Measurements from ENCODE around the gene NFIX.
A peak's percentile ranks its signal among the peaks of the same experiment; 100 is the strongest.
"Not testable (repeated sequence)": the region's sequence is repeated elsewhere in the genome, so short reads cannot be mapped to it uniquely, and the experiment has no call there.

Gene NFIX

DNA sequence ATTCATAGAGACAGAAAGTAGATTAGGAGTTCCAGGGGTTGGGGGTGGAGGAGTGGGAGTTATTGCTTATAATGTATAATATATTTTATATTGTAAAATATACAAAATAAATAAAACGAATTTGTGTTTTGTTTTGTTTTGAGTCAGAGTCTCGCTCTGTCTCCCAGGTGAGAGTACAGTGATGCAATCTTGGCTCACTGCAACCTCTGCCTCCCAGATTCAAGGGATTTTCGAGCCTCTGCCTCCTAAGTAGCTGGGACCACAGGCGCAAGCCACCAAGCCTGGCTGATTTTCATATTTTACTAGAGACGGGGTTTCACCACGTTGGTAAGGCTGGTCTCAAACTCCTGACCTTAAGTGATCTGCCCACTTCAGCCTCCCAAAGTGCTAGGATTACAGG lies 35.8 kb upstream of the NFIX start:
- DNase-seq (ENCODE audit: low spot score), result no peak

DNA sequence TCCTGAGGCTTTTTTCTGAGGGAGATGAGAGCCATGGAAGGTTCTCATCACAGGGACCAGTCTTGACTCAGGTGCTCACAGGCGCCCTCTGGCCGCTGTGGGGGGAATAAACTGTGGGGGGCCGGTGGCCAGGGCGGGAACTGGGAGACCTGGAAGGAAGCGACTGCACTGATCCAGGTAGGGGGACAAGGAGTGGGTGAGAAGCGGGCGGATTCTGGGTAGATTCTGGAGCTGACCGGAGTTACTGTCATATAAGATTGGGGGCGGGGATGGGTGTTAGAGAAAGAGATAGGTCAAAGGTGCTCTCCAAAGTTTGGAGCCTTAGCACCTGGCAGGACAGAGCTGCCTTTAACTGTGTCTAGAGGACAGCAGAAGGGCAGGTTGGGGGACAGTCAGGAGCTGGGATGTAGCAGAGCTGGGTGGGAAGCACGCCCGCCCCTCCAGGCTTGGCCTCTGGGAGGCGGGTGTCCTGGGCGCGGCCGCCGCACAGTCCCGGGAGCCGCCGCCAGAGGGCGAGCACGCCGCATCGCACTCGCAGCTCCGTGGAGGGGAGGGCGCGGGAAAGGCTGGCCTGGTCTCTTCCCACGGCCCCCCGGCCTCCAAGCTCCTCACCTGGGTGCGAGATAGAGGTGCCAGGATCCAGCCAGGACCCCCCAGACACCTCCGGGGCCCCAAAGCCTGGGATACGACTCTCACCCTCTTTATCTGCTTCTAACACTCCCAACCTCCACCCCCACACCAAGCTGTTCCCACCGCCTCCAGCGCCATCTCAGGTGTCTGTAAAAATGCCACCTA lies 30.1 kb upstream of the NFIX start:
- peak; percentile 76 for DNase-seq (ENCODE audit: low spot score)

- no peak for DNase-seq (ENCODE audit: low spot score)
Measured at GRCh38 chr19:12965812-12966135, 29.5 kb upstream of the NFIX start.

DNA sequence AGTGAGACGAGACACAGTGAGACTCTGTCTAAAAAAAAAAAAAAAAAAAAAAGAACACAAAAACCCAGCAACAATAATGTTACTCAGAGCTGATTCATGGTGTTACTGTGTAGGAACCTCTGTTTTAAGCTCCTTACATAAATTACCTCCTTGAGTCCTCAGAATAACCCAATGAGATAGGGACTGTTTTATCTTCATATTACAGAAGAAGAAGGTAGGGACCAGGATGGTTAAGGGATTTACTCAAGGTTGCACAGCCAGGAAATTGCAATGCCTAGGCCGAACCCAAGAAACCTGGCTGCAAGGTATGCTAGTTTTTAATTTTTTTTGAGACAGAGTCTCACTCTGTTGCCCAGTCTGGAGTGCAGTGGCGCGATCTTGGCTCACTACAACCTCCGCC lies 27.4 kb upstream of the NFIX start:
- DNase-seq (ENCODE audit: low spot score), result no peak

DNA sequence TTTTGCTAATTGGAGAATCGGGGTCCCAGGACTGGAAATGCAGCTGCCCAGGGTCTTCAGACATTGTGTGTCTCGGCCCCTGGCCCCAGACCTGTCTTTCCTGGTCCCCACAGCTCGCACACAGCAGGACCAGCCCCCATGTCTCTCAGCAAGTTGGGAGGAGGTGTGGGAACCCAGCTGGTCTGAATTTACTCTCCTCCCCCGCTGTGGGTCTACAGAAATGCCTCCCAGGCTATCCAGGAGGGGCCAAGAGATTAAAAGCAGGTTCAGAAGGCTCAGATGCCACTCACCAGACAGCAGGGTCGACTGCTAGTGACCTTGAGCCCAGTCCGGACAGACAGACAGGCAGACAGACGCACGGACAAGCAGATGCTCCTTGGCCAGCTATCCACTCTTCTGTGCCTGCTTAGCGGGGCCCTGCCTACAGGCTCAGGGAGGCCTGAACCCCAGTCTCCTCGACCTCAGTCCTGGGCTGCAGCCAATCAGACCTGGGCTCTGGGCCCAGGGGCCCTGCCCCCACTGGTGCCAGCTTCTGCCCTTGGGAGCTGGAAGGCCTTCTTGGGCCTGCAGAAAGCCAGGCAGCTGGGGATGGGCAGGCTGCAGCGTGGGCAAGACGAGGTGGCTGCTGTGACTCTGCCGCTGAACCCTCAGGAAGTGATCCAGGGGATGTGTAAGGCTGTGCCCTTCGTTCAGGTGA lies 25.8 kb upstream of the NFIX start, which contains the start of gene DAND5:
Gene DAND5, plus strand, starts transcription at position 285 of the 697 bp plus-strand sequence. Its CDS starts 85 bp downstream, at position 370.
- DNase-seq (ENCODE audit: low spot score), result no peak

GRCh38 chr19:12970070-12970820 lies 25.0 kb upstream of the NFIX start:
- no peak for DNase-seq (ENCODE audit: low spot score)

- DNase-seq (ENCODE audit: low spot score), result no peak
Measured at GRCh38 chr19:12973236-12973635, 22.0 kb upstream of the NFIX start.

DNA sequence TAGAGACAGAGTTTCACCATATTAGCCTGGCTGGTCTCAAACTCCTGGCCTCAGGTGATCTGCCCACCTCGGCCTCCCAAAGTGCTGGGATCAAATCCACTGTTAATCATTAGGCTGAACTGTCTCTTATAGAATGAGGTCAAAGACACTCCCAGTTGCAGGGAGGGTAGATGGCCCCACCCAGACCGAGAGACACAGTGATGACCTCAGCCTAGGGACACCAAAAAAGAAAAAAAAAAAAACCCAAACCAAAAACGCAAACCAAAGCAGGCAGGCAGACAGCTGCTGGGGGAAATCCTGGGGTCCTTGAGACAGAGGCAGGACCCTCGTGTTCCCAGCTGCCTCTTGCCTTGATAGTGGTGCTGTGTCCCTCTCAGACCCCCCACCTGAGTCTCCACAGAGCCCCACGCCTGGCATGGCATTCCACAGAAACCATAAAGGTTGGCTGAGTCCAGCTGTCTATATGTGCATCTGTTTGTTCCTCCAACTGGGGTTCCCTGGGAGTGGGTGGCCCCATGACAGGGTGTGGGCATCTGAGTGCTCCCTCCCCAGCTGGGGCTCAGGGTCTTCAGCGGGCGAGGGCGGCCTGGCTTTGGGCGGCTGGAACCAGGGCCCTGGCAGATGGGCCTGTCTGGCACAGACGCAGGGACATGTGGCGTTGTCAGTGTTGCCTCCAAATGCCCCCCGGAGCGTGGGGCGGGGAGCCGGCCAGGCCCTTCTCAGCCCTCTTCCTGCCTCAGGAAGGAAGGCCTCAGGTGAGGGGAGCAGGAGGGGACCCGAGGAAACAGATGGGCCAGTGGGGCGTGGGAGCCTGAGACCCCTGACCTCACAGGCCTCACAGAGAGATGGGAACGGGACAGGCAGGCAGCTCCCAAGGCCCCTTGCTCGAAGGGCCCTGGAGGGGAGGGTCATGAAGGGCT lies 20.7 kb upstream of the NFIX start:
- peak; percentile 53 for DNase-seq (ENCODE audit: low spot score)

- no peak for DNase-seq (ENCODE audit: low spot score)
Measured at GRCh38 chr19:12975221-12975741, 20.0 kb upstream of the NFIX start.

GRCh38 chr19:12976109-12976508 lies 19.2 kb upstream of the NFIX start:
- DNase-seq (ENCODE audit: low spot score), result not testable (repeated sequence)

DNA sequence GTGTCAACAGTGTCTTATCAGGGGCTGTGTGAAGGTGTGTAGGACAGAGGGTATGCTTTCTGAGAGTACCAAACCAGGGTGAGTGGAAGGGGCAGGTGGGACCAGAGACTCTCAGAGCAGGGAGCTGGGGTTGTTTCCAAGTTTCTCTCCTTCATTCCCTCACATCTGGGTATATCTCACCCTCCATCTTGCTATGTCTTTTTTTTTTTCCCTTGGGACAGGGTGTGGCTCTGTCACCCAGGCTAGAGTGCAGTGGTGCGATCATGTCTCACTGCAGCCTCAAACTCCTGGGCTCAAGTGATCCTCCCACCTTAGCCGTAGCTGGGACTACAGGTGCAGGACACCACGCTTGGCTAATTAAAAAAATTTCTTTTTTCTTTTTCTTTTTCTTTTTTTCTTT lies 15.3 kb upstream of the NFIX start:
- DNase-seq (ENCODE audit: low spot score), result no peak

- no peak for DNase-seq (ENCODE audit: low spot score)
Measured at GRCh38 chr19:12982648-12983047, 12.6 kb upstream of the NFIX start.

DNA sequence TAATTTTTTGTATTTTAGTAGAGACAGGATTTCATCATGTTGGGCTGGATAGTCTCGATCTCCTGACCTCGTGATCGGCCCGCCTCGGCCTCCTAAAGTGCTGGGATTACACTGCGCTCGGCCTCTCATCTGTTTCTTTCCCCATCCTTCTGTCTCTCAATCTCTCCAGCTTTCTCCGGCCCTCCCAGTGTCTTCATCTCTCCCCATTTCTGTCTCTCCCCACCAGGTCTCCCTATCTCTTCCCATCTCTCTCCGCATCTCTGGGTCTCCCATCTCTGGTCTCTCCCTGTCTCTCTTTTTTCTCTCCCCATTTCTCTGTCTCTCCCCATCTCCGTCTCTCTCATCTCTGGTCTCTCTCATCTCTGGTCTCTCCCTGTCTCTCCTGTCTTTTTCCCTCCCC lies 12.2 kb upstream of the NFIX start:
- DNase-seq (ENCODE audit: low spot score), result no peak

- DNase-seq (ENCODE audit: low spot score), result peak; percentile 74
Measured at GRCh38 chr19:12983542-12984142, 11.6 kb upstream of the NFIX start.

DNA sequence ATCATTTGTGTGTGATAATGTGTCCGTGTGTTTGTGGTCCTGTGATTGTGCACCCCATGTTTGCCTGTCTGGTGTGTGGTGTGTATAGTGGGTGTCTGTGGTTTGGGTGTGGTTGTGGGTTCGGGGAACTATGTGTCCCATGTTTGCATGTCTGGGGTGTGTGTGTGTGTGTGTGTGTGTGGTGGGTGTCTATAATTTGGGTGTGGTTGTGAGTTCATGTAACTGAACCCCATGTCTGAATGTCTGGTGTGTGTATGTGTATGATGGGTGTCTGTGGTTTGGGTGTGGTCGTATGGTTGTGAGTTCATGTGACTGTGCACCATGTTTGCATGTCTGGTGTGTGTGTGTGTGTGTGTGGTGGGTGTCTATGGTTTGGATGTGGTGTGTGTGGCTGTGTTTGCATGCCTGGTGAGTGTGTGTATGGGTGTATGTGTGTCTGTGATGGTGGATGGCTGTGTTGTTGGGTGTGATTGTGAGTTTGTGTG lies 11.1 kb upstream of the NFIX start:
- no peak for DNase-seq (ENCODE audit: low spot score)

DNA sequence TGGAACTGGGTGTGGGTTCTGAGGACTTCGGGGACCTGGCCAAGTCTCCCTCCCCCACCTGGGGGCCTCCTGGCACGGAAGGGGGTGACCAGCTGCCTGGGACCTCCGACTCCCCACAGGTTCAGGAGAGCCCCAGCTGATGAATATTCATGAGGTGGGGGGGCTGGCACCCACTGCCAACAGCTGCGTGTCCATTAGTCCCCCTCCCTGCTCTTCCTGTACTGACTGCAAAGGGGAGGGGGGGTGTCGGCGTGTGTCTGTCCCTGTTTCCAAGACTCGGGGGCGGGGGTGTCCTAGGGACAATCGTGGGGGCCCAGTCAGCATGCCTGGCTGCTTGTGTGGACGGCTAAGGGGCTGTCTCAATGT lies 10.6 kb upstream of the NFIX start:
- DNase-seq (ENCODE audit: low spot score), result no peak

DNA sequence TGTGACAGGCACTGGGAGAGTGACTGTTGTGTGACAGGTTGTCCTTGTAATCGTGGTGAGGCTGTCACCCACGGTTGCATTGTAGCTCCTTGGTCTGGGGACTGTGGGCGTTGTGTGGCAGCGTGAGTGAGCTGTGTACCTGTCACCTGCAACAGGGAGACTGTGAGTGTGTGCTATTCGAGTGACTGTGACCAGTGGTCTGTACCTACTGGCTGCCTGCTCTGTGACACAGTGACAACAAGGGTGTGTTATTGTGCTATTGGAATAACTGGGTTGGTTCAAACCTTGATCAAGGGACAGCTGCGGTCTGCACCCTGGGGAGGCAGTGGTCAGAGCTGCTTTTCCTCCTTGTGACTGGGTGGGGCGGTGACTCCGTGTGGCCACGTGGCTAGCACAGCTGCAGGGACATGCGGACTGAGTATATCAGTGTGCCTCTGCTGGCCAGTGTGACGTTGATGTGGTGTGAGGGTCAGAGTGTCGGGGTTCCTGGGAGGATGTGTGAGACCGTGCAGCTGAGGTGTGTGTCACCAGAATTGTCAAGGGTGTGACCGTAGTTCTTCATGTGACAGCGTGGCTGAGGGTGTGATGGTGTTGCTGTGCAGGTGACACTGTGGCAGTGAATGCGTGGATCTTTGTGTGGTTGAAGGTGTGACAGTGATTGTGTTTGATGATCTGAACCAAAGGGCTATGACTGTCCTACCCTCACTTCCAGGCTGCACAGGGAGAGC lies 10.1 kb upstream of the NFIX start:
- no peak for DNase-seq (ENCODE audit: low spot score)

- DNase-seq (ENCODE audit: low spot score), result no peak
Measured at GRCh38 chr19:12986726-12987125, 8.5 kb upstream of the NFIX start.

DNA sequence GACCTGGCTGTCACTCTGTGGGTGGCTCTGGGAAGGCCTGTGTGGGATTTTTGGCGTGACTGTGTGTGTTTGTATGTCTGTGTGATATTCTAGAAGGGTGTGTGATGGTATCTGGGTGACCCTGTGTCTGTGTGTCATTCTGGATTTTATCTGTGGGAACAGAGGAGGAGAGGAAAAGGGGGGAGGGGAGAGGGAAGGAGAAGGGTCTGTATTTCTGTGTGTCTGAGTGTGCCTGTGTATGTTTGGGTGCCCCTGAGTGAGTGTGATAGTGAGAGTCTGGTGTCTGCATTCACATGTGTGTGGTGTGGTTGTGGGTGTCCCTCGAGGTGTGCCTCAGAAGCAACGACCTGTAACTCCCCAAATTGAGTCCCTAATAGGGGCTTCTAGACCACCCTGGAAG lies 8.1 kb upstream of the NFIX start:
- DNase-seq (ENCODE audit: low spot score), result no peak

GRCh38 chr19:12987781-12988180 lies 7.5 kb upstream of the NFIX start:
- no peak for DNase-seq (ENCODE audit: low spot score)

All from HuH-7 (cell line).